WERI-Rb-1 (cell line): Measurements from ENCODE around the gene MBP.
"Not testable (repeated sequence)": the region's sequence is repeated elsewhere in the genome, so short reads cannot be mapped to it uniquely, and the experiment has no call there.

Source experiments
- DNase-seq: peaks from one replicate; pipeline ENCODE4 v3.0.0-alpha.2; 2020
- H3K27ac ChIP-seq: fragments of 250-450 bp; sonication (Bioruptor Pico); 2 replicates; pipeline ENCODE4 v1.5.1; 2020; ENCODE audit warnings: mild to moderate bottlenecking, moderate library complexity
- H3K27me3 ChIP-seq: fragments of 250-450 bp; sonication (Bioruptor Pico); 2 replicates; pipeline ENCODE4 v1.5.1; 2021; ENCODE audit warnings: mild to moderate bottlenecking, low read depth, moderate library complexity; ENCODE audit not compliant: insufficient read depth, severe bottlenecking
- H3K36me3 ChIP-seq: fragments of 250-450 bp; sonication (Bioruptor Pico); 2 replicates; pipeline ENCODE4 v1.5.1; 2020; ENCODE audit warnings: mild to moderate bottlenecking, moderate library complexity
- H3K4me3 ChIP-seq: 2 replicates; pipeline ENCODE4 v1.5.1; 2011; ENCODE audit warnings: low read depth, mild to moderate bottlenecking, control low read depth, low read length
- H3K9me3 ChIP-seq: fragments of 250-450 bp; sonication (Bioruptor Pico); 2 replicates; pipeline ENCODE4 v1.5.1; 2021; ENCODE audit warnings: mild to moderate bottlenecking, moderate library complexity; ENCODE audit not compliant: severe bottlenecking
- TF ChIP-seq, protein P1 (sequence below): IDR thresholded peaks from 2 replicates; pipeline ENCODE4 v1.5.1; 2011; ENCODE audit warnings: low read depth, mild to moderate bottlenecking, control low read depth, inconsistent platforms, low read length

MBP gene

DNA sequence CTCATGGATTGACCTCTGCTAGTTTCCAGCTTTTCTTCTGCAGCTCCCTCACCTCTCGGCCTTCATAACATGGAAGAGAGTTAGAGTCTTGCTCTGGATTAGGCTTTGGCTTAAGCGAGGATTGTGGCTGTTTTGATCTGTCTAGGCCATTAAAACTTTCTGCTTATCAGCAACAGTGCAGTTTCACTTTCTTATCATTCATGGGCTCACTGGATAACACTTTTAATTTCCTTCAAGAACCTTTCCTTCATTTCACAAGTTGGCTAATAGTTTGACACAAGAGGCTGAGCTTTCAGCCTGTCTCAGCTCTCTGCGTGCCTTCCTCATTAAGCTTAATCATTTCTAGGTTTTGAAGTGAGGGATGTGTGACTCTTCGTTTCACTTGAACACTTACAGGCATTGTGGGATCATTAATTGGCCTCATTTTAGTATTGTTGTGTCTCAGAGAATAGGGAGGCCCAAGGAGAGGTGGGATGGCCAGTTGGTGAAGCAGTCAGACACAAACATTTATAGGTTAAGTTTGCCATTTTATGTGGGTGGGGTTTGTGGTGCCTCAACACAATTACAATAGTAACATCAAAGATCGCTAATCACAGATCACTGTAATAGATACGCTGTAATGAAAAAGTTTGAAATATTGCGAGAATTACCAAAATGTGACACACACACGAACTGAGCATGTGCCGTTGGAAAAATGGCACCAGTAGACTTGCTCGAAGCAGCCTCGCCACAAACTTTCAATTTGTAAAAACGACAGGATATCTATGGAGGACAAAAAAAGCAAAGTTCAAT, 180.9 kb downstream of the MBP start:
- TF ChIP-seq, protein P1, sequence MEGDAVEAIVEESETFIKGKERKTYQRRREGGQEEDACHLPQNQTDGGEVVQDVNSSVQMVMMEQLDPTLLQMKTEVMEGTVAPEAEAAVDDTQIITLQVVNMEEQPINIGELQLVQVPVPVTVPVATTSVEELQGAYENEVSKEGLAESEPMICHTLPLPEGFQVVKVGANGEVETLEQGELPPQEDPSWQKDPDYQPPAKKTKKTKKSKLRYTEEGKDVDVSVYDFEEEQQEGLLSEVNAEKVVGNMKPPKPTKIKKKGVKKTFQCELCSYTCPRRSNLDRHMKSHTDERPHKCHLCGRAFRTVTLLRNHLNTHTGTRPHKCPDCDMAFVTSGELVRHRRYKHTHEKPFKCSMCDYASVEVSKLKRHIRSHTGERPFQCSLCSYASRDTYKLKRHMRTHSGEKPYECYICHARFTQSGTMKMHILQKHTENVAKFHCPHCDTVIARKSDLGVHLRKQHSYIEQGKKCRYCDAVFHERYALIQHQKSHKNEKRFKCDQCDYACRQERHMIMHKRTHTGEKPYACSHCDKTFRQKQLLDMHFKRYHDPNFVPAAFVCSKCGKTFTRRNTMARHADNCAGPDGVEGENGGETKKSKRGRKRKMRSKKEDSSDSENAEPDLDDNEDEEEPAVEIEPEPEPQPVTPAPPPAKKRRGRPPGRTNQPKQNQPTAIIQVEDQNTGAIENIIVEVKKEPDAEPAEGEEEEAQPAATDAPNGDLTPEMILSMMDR = no peak
- Histone ChIP-seq H3K9me3 (no peaks in the 10 kb centered on the region), H3K27me3 (no peaks in the 10 kb centered on the region), H3K4me3 (no peak overlapping the region), H3K36me3 (peaks cover 12% of the 10 kb centered on the region), H3K27ac (no peak overlapping the region)
- DNase-seq = no peak

DNA sequence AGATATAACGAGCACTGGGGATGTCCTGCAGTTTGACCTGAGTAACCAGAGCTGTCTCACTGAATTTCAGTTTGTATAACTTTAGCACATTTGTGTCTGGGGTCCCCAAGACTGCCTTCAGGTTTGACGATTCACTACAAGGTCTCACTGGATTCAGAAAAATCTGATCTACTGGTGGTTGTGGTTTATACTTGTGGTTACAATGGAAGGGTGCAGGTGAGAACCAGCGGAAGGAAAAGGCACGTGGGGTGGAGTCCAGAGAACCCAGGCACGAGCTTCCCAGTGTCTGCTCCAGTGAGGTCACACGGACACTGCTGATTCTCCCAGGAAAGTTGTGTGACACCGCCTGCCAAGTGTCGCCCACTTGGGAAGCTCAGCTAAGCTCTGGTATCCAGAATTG, 184.2 kb downstream of the MBP start:
- H3K27me3 ChIP-seq = no peaks in the 10 kb centered on the region
- TF ChIP-seq, protein P1 = no peak
- DNase-seq = no peak
- no peaks in the 10 kb centered on the region for H3K9me3 ChIP-seq
- no peak overlapping the region for H3K27ac ChIP-seq
- H3K36me3 ChIP-seq = peaks cover 5% of the 10 kb centered on the region
- no peak overlapping the region for H3K4me3 ChIP-seq

DNA sequence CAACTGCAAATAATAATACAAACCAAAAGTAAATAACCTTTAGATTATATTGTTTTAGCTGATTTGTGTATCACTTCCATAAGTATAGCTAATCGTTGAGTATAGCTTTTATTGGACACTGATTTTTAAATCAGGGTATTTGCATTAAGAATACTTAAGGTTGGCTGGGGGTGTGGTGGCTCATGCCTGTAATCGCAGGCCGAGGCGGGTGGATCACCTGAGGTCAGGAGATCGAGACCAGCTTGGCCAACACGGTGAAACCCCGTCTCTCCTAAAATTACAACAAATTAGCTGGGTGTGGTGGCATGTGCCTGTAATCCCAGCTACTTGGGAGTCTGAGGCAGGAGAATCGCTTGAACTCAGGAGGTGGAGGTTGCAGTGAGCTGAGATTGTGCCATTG, 188.2 kb downstream of the MBP start:
- H3K4me3 ChIP-seq, DNase-seq, H3K27ac ChIP-seq, H3K9me3 ChIP-seq, H3K27me3 ChIP-seq, H3K36me3 ChIP-seq: not testable (repeated sequence)

DNA sequence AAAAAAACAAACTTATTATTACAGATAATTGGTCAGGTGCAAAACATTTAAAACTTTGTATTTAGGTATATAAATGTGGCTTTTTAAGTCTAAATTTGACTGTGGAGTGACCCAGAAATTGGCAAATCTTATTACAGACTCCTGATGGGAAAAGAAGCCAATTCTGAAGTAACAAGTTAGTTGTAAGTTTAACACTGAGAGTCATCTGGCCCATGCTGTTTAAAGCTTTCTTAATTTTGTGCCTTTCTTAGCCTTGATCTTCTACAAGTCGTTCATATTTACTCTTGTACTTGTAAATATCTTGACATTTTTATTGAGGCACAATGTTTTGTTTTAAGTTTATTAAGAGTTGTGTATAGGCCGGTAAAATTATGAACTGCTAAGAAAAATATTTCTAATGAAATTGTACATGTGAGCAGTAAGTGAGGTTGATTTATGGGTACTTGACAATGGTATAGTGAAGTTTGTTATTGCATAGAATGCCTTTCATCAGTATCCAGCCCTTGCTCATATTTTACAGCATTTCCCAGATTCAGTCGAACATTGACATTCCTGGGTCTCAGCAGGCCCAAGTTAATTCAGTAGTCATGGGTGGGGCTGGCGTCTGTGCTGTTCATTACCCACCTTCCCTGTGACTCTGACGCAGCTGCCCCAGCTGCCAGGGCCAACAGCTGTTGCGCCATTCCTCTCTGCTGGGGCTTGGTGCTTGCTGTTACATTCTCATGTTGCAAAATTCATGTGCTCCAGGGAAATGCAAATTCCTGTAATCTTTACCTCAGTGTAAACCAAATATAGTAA, 188.8 kb downstream of the MBP start:
- TF ChIP-seq, protein P1 = no peak
- Histone ChIP-seq H3K36me3 (peaks cover 6% of the 10 kb centered on the region), H3K4me3 (no peak overlapping the region), H3K9me3 (no peaks in the 10 kb centered on the region), H3K27me3 (no peaks in the 10 kb centered on the region), H3K27ac (no peak overlapping the region)
- DNase-seq = no peak

DNA sequence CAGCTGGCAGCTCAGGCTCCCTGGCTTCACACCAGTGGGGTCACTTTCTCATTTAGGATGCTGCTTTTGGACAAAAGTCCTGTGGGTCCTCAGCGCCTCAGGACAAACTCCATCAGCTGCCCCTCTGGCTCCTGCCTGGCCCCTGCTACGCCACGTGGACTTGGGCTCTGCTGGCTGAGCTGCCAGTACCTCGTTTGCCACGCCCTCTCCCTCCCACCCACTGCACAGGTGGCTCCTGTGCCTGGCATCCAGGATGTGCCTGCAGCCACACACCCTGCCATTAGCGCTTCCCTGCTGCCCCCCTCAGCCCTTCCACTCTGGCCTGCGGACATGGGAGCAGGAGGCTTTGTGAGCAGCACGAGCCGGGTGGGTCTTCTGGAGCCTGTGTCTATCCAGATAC, 191.3 kb downstream of the MBP start:
- Histone ChIP-seq H3K27me3 (no peaks in the 10 kb centered on the region), H3K36me3 (peaks cover 18% of the 10 kb centered on the region)
- TF ChIP-seq, protein P1 = no peak

DNA sequence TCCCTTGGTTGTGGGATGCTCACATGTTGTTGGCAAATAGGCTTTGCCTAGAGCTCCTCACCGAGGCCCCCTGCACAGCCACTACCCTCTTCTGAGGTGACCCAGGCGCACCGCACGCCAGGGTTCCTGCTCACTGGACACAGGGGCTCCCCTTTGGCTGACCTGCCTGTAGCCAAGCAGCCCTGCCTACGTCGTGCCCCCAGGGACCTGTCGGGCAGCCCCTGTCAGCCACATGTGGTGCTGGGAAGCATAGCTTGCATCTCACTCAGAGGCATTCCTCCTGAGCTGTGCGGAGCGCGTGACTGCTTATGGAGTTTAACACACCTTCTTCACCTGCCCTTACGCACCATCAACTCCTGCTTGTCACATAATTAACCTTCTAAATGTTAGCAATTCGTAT, 194.0 kb downstream of the MBP start:
- Histone ChIP-seq H3K4me3 (no peak overlapping the region), H3K36me3 (peaks cover 18% of the 10 kb centered on the region), H3K27me3 (no peaks in the 10 kb centered on the region), H3K9me3 (no peaks in the 10 kb centered on the region), H3K27ac (no peak overlapping the region)
- TF ChIP-seq, protein P1 = no peak
- DNase-seq = no peak

More for the DNA sequence above, 191.3 kb downstream of the MBP start:
- H3K27ac ChIP-seq = no peak overlapping the region
- no peak overlapping the region for H3K4me3 ChIP-seq
- H3K9me3 ChIP-seq = no peaks in the 10 kb centered on the region
- no peak for DNase-seq
